HG03108 (cell line): ENCODE results near the gene PRRG4.
"Not testable (repeated sequence)": the region's sequence is repeated elsewhere in the genome, so short reads cannot be mapped to it uniquely, and the experiment has no call there.

Source experiments
- ATAC-seq: cut with Tn5 transposase; IDR thresholded peaks from one replicate; pipeline ENCODE4 v1.9.1; 2021; ENCODE audit warnings: moderate library complexity; ENCODE audit not compliant: unreplicated experiment

Gene PRRG4

DNA sequence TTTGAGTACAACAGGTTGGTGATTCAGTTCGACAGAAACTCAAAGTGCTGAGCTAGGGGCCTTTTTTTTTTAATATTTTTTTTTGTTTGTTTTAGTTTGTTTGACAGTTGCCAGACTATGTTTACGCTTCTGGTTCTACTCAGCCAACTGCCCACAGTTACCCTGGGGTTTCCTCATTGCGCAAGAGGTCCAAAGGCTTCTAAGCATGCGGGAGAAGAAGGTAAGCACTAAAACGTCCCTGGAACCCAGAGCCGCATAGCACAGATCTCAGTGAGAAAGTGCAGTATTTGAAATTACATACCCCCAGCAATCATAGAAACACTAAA, 649 bp downstream of the PRRG4 start:
- no peak for ATAC-seq

DNA sequence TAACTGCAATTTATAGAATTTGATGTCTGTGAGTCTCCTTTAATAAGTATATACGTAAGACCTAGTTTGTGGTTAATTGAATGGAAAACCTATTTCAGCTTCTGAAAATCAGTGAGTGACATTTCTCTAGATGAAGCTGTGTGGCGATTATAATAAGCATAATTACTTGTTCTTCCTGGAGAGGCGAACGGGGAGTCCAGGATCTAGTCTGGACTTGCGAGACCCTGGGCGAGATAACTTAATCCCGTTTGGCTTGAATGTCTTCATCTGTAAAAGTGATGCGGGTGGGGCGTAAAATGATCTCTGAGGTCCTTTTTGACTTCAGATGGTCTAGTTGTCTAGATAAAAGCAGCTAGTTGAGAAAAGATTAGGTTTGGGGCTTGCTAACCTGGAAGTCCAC, 1.1 kb downstream of the PRRG4 start:
- ATAC-seq: no peak

DNA sequence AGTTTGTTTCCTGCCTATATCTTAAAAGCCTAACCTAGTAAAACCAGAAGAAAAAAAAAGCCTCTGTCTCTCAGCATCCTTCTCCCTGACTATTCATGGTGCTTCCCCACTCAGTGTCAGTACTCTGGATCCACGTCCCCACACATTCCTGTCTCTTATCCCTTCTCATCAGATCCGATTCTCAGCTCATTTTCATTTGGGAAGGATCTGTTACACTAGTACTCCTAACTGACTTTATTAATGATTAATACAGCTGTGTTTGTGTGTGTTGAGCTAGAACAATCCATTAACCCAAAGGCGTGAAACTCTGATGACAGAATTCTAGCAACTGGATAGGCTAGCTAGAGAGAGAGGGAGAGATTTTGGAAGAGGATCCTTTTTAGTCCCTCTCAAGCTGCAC, 1.5 kb downstream of the PRRG4 start:
- ATAC-seq: no peak

DNA sequence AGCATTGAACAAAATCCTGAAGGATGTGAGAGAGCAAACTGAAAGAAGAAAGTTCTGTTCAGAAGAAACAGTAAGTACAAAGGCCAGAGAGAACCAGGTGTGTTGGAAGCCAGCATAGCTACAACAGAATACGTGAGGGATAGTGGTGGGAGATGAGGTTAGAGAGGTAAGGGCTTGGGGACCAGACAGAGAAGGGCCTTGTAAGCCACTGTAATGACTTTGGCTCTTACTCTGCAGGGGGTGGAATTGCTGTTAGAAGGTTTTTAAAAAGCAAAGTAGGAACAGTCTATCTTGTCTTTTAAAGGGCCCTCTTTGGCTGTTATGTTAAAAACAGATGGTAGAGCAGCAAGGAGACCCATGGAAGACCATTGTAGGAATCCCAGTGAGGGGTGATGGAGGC, 4.2 kb downstream of the PRRG4 start:
- ATAC-seq: no peak

DNA sequence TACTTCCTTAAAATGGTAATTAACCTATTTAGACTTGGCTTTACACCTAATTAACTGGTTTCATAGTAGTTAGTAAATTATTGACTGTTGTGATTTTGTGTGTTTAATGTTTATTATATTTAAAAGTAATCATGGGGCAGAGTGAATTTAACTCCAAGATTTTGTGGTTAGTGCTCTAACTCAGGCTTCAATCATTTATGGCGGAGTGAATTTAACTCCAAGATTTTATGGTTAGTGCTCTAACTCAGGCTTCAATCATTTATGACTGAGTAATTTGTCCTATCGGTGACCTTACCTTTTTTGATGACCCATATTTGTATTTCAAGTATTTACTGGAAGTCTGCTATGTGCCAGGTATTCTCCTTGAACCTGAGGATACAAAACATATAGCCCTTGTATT, 7.2 kb downstream of the PRRG4 start:
- ATAC-seq: no peak

DNA sequence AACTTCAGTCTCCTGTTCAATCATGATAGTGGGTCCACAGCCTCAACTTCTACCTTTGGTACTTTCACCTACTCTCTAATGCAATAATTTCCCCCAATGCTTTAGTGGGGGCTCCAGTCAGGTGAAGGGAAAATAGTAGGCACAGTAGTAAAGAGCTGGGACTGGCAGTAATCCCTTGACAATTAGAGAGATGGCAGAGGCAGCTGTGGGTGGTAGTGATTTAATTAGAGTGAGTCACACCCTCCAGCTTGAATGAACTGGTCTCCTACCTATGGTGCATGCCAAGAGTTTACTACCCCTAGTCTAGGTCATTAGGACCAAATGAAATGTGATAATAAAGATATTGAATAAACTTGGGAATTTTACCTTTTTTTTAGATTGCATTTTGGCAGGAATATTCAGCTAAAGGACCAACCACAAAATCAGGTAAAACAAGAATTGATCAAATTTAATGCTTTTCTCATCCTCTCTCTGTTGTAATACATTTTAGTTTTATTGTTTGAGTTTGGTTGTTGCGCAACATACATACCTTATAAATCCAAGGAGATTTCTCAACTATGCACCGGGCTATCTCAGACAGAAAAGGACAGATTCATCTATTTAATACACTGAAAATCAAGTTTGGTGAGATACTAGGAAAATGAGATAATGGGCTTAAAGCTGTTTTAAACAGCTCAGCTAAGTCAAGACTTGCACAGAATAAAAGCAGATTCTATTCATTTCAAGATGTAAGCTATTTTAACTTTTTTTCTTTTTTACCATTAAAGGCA, 9.0 kb downstream of the PRRG4 start:
- ATAC-seq: no peak

DNA sequence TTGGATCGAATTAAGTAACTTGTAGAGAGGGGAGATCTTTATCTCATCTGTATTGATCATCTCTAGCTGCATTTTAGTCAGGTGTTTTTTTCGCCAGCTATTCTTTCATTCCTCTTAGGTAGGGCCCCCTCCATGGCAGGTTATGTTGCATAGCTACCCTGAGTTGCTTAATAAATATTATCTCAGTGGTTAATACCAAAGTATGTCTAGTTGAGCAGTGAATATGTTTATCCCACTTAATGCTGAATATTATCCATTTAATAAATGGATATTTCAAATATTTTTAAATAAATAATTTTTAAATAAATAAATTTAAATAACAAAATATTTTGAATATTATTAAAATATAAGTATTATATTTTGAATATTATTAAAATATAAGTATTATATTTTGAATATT, 9.6 kb downstream of the PRRG4 start:
- ATAC-seq: no peak

DNA sequence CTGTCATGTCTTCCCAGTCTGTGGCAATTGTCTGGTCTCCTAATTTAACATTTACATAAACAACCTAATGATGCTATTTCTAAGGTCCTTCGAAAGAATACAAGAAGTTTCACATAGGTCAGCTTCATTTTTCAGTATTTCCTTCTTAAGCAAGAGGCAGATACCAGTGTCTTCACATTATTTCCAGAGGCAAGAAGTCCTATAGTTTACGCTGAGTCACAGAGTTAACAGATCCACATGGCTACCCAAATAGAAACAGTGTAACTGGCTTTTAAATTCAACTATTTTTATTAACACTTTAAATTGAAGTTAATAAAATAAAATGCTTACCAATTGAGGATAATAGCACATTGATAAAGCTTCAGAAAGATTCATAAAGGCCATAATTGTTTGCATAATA, 10.9 kb downstream of the PRRG4 start:
- no peak for ATAC-seq

DNA sequence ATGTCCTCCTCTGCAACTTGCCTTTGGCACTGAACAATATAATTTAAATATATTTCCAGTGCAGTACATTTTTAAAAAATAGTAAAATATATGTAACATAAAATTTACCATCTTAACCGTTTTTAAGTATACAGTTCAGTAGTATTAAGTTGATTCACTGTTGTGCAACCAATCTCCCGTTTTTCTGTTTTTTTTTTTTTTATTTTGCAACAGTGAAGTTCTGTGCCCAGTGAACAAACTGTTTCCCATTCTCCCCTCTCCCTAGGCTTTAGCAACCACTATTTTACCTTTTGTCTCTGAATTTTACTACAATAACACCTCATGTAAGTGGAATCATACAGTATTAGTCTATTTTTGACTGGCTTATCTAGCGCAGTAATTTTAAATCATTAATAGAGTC, 13.8 kb downstream of the PRRG4 start:
- no peak for ATAC-seq

DNA sequence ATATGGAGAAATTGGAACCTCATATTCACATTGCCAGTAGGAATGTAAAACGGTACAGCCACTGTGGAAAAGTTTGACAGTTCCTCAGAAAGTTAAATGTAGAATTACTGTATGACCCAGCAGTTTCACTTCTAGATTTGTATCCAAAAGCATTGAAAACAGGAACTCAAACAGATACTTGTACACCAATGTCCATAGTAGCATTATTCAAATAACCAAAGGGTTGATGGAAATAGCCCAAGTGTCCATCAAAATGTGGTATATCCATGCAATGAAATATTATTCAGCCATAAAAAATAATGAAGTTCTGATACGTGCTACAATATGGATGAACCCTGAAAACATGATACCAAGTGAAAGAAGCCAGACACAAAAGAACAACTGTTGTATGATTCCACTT, 17.8 kb downstream of the PRRG4 start:
- ATAC-seq: no peak

DNA sequence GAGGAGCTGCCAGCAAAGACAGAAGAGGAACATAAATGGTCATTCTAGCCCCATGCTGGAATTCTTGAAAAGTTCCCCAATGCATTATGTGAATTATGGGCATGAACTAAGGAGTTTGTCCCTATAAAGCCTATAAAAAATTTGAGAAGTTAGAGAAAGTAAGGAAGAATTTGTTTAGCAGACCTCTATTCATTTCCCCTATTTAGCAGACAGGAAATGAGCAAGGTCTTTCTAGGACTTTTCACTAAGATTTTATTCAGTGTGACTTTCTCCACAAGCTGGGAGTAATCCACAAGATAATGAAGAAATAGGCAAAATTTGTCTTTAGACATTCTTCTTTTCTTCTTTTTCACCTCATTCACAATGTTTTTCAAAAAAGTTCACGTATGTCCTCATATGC, 20.0 kb downstream of the PRRG4 start:
- no peak for ATAC-seq

DNA sequence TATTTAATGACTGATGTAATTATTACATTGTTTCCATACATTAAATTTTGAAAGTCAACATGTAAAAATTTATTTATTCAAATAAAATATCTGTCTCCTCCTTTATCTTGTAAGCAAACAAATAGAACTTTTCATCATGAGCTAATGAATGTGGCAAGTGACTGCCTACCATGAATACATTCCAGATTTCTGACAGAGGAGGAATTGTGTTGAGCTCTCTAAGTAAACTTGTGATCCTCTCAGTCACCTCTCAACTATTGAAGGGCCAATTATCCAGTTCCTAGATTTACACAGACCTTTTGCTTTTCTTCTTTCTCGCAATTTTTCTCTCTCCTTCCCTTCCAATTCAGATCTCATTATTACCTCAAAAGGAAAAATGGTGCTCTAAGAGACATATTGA, 21.5 kb downstream of the PRRG4 start:
- no peak for ATAC-seq

DNA sequence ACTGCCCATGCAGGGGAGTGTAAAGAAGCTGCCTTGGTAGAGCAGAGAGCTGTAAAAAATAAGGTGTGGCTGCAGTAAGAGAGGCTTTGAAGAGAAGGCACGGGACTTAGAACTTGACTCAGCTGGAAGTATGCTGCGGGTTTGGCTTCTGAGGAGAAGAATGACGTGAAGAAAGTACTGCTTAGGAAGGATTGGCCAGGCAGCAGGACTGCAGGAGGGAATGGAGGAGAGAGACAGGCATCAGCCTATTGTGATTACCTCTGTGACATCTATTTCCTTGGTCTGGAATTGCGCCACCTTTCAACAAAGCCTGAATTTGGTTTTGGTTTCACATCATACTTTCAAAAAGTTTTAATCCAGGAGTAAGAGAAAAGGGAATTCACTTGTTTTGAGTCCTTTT, 22.5 kb downstream of the PRRG4 start:
- no peak for ATAC-seq

DNA sequence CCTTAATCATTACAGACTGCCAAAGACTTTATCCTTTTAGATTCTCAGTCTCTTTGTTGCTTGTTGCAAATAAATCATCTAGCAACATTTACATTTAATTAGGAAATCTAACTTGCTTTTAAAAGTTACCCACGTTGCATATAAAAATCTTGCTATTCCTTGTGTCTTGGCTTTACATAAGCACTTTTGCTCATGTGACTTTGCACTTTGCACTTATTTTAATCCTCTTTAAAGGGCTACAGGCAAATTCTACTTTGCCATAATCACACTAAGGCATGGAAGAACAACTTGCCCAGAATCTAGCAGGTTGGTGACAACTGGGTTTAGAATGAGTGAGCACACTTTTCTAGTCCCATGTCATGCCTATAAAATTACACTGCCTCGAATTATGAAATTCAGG, 25.9 kb downstream of the PRRG4 start:
- ATAC-seq: no peak

DNA sequence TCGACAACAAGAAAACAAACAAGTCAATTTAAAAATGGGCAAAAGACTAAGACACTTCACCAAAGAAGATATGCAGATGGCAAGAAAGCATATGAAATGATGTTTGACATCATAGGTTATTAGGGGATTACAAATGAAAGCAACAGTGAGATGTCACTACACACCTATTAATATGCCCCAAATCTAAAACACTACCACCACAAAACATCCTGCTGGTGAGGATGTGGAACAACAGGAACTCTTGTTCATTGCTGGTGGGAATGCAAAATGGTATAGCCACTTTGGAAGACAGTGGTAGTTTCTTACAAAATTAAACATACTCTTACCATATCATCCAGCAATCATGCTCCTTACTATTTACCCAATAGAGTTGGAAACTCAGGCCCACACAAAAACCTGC, 29.0 kb downstream of the PRRG4 start:
- ATAC-seq: no peak

DNA sequence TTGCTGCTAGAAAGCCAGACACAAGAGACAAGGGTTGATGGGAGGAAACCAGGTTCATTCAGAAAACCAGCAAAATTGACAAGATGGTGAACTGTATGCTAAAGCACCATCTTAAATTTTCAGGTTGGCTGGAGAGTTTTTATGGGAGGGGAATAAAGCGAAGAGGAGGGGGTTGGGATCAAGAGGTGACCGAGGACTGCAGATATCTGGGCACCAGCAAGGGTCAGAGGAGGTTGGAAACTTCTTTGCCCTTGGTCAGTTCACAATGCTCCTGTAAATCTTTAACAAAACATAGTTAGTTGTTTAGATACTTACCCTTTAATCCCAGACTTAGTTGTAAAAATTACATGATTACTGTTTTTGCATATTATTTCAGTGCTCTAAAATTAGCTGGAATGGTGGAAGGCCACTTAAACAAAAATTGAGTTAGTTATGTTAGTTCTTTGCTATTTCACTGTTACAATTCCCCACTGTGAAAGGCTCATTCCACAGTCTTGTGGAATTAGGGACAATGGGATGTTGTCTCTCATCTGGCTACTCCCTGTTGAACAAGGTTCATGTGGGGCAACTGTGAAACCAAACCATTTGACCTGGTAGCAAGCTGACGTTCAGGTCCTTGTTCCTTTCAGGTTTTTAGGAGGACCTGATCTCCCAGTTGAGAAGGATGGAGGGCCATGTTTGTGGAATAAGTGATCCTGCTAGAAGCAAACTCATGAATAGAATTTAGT, 32.3 kb downstream of the PRRG4 start:
- no peak for ATAC-seq

DNA sequence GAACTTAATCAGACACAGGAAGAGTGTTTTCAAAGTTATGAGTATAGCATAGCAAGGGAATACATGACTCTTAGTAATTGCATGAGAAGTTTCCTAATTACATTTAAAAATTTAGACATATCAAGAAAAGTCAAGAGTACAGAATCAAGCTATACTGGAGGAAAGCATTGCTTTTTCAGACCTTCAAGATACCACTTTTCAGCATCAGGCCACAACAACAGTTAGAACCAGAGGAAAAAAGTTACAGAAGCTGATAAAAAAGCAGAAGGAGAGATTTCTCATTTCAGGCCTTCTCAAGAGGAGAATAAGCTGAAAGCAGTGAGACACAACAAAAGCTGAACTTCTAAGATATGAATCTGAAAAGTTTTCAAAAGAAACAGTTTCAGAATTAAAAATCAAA, 34.8 kb downstream of the PRRG4 start:
- ATAC-seq: no peak

DNA sequence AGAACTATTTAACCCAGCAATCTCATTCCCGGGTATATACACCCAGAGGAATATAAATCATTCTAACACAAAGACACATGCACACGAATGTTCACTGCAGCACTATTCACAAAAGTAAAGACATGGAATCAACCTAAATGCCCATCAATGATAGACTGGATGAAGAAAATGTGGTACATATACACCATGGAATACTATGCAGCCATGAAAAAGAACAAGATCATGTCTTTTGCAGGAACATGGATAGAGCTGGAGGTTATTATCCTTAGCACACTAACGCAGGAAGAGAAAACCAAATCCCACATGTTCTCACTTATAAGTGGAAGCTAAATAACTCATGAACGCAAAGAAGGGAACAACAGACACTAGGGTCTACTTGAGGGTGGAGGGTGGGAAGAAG, 39.0 kb downstream of the PRRG4 start:
- ATAC-seq: not testable (repeated sequence)

DNA sequence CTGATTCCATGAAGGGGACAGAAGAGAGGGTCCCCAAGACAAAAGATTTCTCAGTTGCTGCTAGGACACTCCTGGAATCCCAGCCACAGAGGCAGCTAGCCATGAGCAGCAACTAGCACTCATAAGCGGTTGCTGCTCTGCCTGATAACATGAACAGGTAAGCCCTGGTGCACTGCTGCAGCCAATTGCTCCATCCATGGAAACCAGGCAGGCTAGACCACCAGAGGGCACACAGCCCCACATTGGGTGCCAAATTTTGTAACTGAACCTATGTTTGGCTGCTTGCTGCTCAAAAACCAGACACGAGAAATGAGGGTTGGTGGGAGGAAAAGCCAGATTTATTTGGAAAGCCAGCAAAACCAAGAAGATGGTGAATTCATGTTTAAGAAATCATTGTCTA, 40.9 kb downstream of the PRRG4 start:
- ATAC-seq: no peak

DNA sequence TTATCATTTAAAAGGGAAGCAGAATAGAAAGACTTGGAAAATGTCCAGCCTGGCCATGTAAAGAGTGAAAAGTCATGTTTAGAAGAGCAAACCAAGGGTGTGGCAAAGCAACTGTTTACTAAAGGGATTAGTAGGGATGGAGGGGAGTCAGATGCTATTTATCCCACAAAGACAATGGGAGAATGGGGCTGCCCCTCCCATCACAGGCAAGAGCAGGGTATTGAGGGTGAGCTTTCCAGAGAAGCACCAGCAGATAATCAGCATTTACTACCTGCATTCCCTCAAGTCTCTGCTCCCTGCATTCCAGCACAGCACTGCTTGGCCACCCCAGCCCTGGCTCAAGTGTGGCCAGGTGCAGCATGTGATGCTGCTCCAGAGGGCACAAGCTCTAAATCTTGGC, 44.4 kb downstream of the PRRG4 start:
- ATAC-seq: no peak

DNA sequence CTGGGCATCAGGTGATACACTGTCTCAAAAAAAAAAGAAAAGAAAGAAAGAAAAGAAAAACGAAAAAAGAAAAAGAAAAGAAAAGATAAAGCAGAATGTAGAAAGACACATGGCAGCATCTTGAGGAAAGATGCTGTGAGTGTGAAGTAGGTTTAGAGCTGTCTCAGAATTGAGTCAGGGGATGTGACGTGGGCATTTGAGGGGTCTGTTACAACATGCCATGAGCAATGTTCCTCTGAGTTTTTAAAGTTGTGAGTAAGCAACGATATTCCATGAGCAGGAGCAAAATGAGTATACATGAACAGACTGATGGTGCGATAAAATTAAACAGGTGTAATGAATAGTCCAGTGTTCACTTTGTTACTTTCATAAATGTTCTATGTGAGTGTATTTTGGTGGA, 51.6 kb downstream of the PRRG4 start:
- no peak for ATAC-seq

DNA sequence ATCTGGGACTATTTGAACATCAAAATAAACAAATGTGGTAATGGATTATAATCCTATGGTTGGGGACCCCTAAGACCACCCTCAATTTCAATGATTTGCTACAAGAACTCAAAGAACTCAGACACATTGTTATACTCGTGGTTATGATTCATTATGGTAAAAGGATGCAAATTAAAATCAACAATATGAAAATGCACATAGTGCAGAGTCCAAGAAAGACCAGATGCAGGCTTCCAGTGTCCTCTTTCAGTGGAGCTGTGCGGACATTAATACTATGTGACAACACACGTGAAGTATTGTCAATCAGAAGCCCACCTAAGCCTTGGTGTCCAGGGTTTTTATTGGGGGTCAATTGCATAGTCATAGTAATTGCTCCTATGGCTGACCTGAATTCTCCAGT, 53.7 kb downstream of the PRRG4 start:
- ATAC-seq: no peak

DNA sequence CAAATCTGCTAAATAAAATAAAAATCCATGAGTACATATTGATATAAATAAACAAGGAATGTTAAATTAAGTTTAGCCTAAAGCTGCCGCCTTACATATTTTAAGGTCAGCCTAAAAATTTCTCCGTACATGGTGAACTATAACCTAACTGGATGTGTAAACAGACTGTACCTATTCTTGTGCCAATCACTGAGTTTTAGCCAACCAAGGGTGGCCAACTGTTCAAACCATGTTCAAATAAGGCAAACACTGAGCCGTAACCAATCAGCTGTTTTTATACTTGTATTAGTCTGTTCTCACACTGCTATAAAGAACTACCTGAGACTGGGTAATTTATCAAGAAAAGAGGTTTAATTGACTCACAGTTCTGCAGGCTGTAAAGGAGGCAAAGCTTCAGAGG, 54.3 kb downstream of the PRRG4 start:
- no peak for ATAC-seq
